ENCODE data around the gene XPOT.
A peak's percentile ranks its signal among the peaks of the same experiment; 100 is the strongest.

- peak in 1 of 2 donors; percentile 60 for TF ChIP-seq POLR2A (IDR thresholded peaks at IDR 0.05)
- TF ChIP-seq CTCF (IDR thresholded peaks at IDR 0.05) = peak in 2 of 4 experiments; percentile 5 to 42
These were observed at the start of gene XPOT for GRCh38 chr12:64403707-64404469.
